ENCODE results near the gene LURAP1L.

DNA sequence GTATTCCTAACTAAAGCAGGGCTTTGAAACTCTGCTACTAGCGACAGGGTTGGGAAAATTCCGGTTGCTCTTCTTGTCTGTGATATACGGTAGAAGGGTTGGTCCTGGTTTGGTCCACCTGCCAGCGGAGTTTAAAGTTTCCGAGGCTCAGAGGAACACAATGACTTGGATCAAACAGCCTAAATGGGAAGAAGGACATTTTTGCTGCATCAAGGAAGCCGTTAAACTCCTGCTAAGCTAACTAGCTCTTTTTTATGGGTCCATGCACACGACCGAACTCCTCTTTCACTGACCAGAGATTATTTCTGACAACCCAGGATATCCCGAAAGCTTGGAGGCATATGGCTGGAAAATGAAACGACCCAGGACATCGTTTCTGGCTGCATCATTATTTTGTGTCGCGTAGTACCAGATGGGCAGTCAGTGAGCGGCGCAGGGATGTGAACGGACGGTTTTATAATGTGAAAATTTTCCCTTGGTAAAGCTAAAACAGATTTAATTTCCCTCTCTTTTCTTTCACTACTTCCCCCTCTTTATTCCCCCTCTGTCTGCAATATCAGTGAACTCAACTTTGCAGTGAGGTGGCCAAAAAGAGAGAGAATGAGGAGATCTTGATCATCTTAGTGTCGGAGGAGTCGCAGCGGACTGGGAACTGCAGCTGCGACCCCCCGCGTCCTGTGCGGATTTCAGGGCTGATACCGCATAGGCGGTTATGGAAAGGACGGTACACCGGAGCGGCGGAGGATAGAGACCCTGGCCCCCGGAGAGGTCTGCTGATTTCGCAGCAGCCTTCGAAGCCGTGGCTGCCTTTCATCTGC, at the start of gene LURAP1L:
- TF ChIP-seq, protein P1, sequence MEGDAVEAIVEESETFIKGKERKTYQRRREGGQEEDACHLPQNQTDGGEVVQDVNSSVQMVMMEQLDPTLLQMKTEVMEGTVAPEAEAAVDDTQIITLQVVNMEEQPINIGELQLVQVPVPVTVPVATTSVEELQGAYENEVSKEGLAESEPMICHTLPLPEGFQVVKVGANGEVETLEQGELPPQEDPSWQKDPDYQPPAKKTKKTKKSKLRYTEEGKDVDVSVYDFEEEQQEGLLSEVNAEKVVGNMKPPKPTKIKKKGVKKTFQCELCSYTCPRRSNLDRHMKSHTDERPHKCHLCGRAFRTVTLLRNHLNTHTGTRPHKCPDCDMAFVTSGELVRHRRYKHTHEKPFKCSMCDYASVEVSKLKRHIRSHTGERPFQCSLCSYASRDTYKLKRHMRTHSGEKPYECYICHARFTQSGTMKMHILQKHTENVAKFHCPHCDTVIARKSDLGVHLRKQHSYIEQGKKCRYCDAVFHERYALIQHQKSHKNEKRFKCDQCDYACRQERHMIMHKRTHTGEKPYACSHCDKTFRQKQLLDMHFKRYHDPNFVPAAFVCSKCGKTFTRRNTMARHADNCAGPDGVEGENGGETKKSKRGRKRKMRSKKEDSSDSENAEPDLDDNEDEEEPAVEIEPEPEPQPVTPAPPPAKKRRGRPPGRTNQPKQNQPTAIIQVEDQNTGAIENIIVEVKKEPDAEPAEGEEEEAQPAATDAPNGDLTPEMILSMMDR (conservative IDR thresholded peaks at IDR 0.05; ENCODE audit: low read length): no peak
- no peak for TF ChIP-seq EZH2phosphoT487 (IDR thresholded peaks at IDR 0.05; ENCODE audit: borderline replicate concordance)

All from Loucy (cell line).